Prostate gland (tissue), 2 donors: Measurements from ENCODE around the gene C1R.

ENCODE experiments used
- POLR2A ChIP-seq: fragments of 450-650 bp; IDR thresholded peaks from one replicate; pipeline ENCODE4 v1.6.1; 2016; ENCODE audit warnings: antibody characterized with exemption, mild to moderate bottlenecking
- POLR2AphosphoS5 ChIP-seq: sonication (generic); formaldehyde crosslinking; IDR thresholded peaks from one replicate; pipeline ENCODE4 v1.6.1; 2017; ENCODE audit warnings: antibody characterized with exemption
- TF ChIP-seq, protein P1 (sequence below), 4 experiments: fragments of 200-600 bp in 2 of 4; fragments of 450-650 bp in 2 of 4; sonication (generic) in 2 of 4; IDR thresholded peaks; 1 replicate in 3 of 4; 2 replicates in 1 of 4; pipeline ENCODE4 v1.5.1; 2016 to 2019; ENCODE audit warnings: antibody characterized with exemption in 4 of 4, mild to moderate bottlenecking in 2 of 4, moderate library complexity in 2 of 4

DNA sequence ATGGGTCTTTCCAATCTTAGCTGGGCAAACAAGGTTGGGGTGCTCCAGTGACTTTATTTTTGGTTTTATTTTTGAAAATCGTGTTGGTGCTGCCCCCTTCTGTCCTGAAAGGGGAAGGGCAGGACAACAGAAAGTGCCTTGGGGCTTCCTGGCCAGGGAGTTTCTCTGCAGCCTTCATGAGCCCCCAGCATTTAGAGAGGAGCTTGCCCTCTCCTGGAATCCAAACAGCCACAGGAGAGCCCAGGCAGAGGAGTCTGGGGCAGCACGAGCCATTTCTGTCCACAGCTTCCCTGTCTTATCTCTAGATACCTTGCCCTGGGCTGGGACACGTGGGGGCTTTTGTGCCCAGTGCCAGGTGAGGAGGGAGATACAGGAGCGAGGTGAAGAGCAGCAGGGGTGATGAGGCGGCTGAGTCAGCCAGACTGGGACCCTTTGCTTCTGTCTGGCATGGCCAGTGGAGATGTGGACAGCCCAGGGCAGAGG lies 21.2 kb upstream of the C1R start:
- TF ChIP-seq, protein P1, sequence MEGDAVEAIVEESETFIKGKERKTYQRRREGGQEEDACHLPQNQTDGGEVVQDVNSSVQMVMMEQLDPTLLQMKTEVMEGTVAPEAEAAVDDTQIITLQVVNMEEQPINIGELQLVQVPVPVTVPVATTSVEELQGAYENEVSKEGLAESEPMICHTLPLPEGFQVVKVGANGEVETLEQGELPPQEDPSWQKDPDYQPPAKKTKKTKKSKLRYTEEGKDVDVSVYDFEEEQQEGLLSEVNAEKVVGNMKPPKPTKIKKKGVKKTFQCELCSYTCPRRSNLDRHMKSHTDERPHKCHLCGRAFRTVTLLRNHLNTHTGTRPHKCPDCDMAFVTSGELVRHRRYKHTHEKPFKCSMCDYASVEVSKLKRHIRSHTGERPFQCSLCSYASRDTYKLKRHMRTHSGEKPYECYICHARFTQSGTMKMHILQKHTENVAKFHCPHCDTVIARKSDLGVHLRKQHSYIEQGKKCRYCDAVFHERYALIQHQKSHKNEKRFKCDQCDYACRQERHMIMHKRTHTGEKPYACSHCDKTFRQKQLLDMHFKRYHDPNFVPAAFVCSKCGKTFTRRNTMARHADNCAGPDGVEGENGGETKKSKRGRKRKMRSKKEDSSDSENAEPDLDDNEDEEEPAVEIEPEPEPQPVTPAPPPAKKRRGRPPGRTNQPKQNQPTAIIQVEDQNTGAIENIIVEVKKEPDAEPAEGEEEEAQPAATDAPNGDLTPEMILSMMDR (IDR thresholded peaks at IDR 0.05), result peak; percentile 67 to 80 (median 72)
- TF ChIP-seq POLR2A, result no peak
- TF ChIP-seq POLR2AphosphoS5, result no peak
